GM21390 (cell line): ENCODE measurements around the gene COL4A2.

Experiments
- ATAC-seq: cut with Tn5 transposase; IDR thresholded peaks from one replicate; pipeline ENCODE4 v1.9.1; 2021; ENCODE audit not compliant: unreplicated experiment

COL4A2 gene

DNA sequence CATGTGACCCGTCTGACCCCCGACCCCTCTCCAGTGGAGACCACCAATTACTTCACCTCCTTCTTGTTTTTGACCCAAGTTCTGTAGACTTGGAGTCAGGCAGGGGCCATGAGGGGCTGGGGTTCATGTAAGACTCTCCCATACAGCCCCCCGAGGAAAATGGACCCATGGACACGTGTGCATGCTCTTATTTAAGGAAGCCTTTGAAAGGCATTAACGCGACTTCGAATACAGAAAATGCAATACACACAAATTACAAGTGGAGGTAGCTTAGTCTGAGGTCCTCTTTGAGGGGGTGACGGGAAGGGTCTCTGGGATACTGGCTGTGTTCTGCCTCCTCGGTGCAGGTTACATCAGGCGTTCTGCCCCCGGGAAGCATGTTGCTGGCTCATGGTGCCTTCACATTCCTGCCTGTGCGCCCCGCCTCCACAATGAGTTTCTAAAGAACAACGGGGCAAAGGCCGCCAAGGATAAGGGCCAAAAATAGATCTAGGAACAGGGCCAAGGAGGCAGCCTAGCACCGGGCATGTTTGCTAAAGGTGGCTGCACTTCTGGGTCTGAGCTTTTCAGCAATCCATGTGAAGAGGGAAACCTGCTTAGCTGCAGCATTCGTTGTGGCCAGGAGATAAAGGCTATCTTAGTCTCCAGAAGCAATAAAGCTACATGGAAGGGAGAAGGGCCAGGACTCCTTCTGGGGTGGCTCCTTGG lies 199.9 kb downstream of the COL4A2 start:
- no peak for ATAC-seq

GRCh38 chr13:110507678-110508381 lies 200.7 kb downstream of the COL4A2 start:
- ATAC-seq = no peak

DNA sequence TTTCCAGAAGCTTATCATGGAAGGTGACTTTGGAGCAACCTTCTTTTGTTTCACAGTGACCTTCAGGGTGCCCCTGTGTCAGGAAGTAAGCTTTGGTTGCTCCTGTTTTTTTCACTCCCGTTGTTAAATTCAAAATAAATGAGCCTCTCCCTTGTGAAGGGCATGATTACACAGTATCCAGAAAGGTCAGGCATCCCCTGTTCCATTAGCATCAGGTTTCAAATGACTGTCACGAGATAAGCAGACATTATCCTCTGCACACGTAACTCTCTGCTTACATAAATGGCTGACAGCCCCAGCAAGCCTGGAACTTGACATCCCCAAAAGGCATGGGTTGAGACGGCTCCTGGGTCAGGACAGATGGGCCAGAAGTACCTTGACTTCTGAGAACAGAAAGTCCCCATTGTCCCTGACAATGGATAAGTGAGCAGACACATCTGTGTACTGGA lies 202.4 kb downstream of the COL4A2 start:
- ATAC-seq = no peak

- no peak for ATAC-seq
Measured at GRCh38 chr13:110509971-110510786, 203.1 kb downstream of the COL4A2 start.

DNA sequence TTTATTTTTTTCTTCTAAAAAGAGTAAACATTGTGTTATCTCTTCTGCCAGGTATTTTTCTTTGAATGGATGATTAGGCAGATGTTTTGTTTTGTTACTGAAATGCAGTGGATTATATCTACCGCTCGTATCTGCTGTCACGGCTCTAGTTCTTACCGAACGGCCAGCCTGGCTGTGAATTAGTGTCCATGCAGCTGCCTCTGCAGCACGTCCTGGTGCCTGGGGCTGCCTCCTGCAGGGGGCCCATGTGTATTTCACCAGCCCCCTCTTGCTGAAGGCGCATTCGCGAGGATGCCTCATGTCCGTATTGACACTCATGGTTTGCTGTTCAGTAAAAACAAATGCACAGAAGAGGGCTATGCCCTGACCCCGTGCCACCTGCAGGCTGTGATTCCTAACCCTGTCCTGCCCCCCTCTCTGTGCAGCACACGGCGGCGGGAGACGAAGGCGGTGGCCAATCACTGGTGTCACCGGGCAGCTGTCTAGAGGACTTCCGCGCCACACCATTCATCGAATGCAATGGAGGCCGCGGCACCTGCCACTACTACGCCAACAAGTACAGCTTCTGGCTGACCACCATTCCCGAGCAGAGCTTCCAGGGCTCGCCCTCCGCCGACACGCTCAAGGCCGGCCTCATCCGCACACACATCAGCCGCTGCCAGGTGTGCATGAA lies 204.6 kb downstream of the COL4A2 start:
- no peak for ATAC-seq

GRCh38 chr13:110512198-110512740 lies 205.2 kb downstream of the COL4A2 start:
- ATAC-seq = no peak

DNA sequence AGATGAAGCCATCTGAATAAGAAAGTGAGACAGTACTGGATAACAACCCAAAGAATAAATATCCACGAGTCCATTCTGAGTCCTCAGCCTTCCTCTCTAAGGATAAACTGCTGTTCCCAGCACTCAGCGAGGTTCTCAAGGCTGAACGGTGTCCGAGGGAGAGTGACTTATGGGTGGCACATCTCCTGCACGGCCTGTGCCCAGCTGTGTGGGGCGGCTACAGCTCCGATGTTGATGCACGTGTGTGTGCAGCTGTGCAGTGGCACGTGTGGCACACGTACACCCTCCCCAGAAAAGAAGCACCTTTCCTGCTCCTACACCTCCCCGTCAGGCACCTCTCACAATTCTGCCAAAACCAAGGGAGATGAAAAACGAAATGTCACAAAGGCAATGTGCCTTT lies 209.4 kb downstream of the COL4A2 start:
- ATAC-seq = no peak

- ATAC-seq = no peak
Measured at GRCh38 chr13:110517505-110518225, 210.6 kb downstream of the COL4A2 start.

- no peak for ATAC-seq
Measured at GRCh38 chr13:110518226-110518525, 211.1 kb downstream of the COL4A2 start.

GRCh38 chr13:110518571-110518970 lies 211.5 kb downstream of the COL4A2 start:
- ATAC-seq = no peak

GRCh38 chr13:110519046-110519445 lies 212.0 kb downstream of the COL4A2 start:
- no peak for ATAC-seq

- ATAC-seq = no peak
Measured at GRCh38 chr13:110519506-110519905, 212.4 kb downstream of the COL4A2 start.

DNA sequence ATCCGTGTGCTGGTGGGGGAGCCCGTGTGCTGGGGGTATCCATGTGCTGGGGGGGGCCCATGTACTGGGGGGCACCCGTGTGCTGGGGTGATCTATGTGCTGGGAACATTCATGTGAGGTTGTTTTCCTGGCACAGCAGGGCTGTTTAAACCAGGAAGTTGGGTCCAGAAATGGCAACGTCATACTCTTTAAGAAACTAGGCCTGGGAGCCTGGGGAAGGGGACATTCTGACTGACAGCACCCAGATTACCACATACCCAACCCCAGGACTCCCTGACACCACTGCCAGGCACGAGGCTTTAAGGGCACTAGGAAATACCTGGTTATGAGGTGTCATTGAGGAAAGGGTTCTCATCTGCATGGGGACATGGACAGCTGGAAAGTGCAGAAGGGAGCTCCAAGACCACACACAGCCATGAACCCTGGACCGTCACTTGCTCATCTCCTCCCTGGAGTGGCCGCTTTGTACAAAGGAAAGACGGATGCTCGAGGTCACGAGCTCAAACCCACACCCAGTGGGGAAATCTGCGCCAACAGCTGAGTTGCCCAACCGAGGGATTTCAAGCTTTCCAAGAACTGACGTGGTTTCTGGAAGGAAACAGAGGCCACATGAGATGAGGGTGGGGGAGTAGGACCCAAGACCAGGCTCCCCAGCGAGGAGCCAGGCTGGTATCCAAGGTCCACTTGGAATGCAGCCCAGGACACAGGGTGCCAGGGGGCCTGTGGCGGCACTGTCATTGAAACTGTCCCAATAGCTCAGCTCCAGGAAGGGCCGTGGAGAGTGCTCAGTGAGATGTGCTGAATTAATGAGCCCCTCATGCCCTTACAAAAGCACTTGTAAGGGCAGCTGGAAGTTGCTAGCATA lies 213.6 kb downstream of the COL4A2 start:
- no peak for ATAC-seq

- no peak for ATAC-seq
Measured at GRCh38 chr13:110521296-110521680, 214.2 kb downstream of the COL4A2 start.

GRCh38 chr13:110521946-110522345 lies 214.9 kb downstream of the COL4A2 start:
- ATAC-seq = peak; percentile 56

- ATAC-seq = no peak
Measured at GRCh38 chr13:110522721-110523120, 215.6 kb downstream of the COL4A2 start.

GRCh38 chr13:110523180-110523579 lies 216.1 kb downstream of the COL4A2 start:
- ATAC-seq = no peak

DNA sequence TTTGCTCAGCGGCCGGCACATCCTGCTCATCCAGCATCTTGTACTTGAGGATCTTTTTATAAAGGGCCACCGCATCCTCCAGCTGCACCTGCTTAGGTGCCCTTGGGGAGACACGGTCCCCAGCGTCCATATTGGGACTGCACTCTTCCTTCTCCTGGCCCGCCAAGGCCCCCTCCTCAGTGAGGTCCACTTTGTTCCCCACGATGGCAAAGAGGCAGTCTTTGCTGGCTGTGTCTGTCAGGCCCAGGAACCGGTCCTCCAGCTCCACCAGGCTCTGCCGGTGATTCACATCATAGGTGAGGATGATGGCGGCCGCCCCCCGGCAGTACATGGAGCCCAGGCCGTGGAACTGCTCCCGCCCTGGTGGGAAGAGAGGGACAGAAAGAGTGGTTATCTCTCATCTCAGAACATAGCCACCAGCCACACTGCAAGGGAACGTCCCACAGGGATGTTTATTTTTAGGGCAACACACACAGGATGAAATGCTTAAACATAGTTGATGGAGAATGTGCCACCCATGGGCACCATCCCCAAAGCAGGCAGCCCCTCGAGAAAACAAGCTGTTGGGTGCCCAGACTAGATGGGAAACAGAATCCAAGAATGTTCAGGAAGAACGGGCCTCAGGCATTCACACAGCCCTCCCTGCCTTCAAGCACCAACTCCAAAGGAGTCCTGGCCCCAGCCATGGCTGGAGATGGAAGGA lies 216.9 kb downstream of the COL4A2 start:
- no peak for ATAC-seq
